ENCODE results near the gene CFAP99. TPM values are rescaled to one million over a fixed set of nuclear protein-coding genes. Genes with fewer than 3 reads are reported as not detected.

Gene CFAP99
- 0.06 to 0.13 TPM (median 0.09 TPM) in 4 of 5 replicates, not detected in the other for total RNA-seq (2022; extraction: Qiagen RNA extraction)

GRCh38 chr4:2418650-2419571 is at the start of gene CFAP99:
CFAP99 (plus strand) TSS chr4:2418955.

GRCh38 chr4:2417765-2418649 is 748 bp upstream of the CFAP99 start, which contains the start of gene ZFYVE28:
ZFYVE28 (minus strand) TSS chr4:2418645; CDS start chr4:2418323, 322 bp downstream.

GRCh38 chr4:2468456-2469191 is 49.9 kb downstream of the CFAP99 start, which contains the start of gene RNF4:
RNF4 (plus strand) TSS chr4:2469106; CDS start chr4:2490494, 21,388 bp downstream.

Other genes with a start within 250 kb of the CFAP99 start
- 6.1 to 8.3 TPM (median 7.9 TPM) in 5 replicates for gene HAUS3, start 176.8 kb upstream of the CFAP99 start, total RNA-seq (2022; extraction: Qiagen RNA extraction)
- 0.55 to 0.77 TPM (median 0.67 TPM) in 5 replicates for gene POLN, start 176.8 kb upstream of the CFAP99 start, total RNA-seq (2022; extraction: Qiagen RNA extraction)
- gene MXD4, start 156.8 kb upstream of the CFAP99 start, total RNA-seq (2022; extraction: Qiagen RNA extraction), result 14.6 to 22.6 TPM (median 20.5 TPM) in 5 replicates
- gene ZFYVE28, start 310 bp upstream of the CFAP99 start, total RNA-seq (2022; extraction: Qiagen RNA extraction), result 1.2 to 2.7 TPM (median 2.3 TPM) in 5 replicates
- 60.0 to 82.6 TPM (median 63.7 TPM) in 5 replicates for gene RNF4, start 50.2 kb downstream of the CFAP99 start, total RNA-seq (2022; extraction: Qiagen RNA extraction)
- gene FAM193A, start 117.7 kb downstream of the CFAP99 start, total RNA-seq (2022; extraction: Qiagen RNA extraction), result 6.8 to 10.8 TPM (median 10.5 TPM) in 5 replicates